Fibroblast of lung (primary cell): ENCODE results near the gene TBC1D23.

ENCODE experiments used
- EZH2 ChIP-seq: IDR thresholded peaks from 2 replicates; pipeline ENCODE4 v1.5.1; 2012; ENCODE audit warnings: low read length, control low read depth, mild to moderate bottlenecking; ENCODE audit errors: missing control alignments
- TF ChIP-seq, protein P1 (sequence below), 2 donors: IDR thresholded peaks in 1 of 2; conservative IDR thresholded peaks in 1 of 2; 1 replicate in 1 of 2; 2 replicates in 1 of 2; pipeline ENCODE4 v1.5.1; 2011 to 2012; ENCODE audit warnings: low read length in 2 of 2, control low read depth in 1 of 2, inconsistent platforms in 1 of 2, low read depth in 1 of 2, mild to moderate bottlenecking in 1 of 2

- TF ChIP-seq, protein P1, sequence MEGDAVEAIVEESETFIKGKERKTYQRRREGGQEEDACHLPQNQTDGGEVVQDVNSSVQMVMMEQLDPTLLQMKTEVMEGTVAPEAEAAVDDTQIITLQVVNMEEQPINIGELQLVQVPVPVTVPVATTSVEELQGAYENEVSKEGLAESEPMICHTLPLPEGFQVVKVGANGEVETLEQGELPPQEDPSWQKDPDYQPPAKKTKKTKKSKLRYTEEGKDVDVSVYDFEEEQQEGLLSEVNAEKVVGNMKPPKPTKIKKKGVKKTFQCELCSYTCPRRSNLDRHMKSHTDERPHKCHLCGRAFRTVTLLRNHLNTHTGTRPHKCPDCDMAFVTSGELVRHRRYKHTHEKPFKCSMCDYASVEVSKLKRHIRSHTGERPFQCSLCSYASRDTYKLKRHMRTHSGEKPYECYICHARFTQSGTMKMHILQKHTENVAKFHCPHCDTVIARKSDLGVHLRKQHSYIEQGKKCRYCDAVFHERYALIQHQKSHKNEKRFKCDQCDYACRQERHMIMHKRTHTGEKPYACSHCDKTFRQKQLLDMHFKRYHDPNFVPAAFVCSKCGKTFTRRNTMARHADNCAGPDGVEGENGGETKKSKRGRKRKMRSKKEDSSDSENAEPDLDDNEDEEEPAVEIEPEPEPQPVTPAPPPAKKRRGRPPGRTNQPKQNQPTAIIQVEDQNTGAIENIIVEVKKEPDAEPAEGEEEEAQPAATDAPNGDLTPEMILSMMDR (conservative IDR thresholded peaks at IDR 0.05 in 1 of 2, IDR thresholded peaks at IDR 0.05 in 1 of 2; ENCODE audit: low read depth in 1 of 2, low read length in 2 of 2), result no peak
- no peak for TF ChIP-seq EZH2
Measured at GRCh38 chr3:100366424-100366823, 105.6 kb downstream of the TBC1D23 start.
